GM23248 (cell line): ENCODE results near the gene FAHD2A. TPM values are rescaled to one million over a fixed set of nuclear protein-coding genes. Genes with fewer than 3 reads are reported as not detected.
"Not testable (repeated sequence)": the region's sequence is repeated elsewhere in the genome, so short reads cannot be mapped to it uniquely, and the experiment has no call there.

ENCODE experiments used
- DNase-seq: peaks from one replicate; pipeline ENCODE4 v3.0.0-alpha.2; 2015
- H2AFZ ChIP-seq: fragments of 200-600 bp; sonication (generic); 2 replicates; pipeline ENCODE4 v1.6.1; 2016; ENCODE audit warnings: antibody characterized with exemption
- H3F3A ChIP-seq: fragments of 200-600 bp; sonication (generic); 2 replicates; pipeline ENCODE4 v1.6.1; 2016; ENCODE audit warnings: mild to moderate bottlenecking, antibody characterized with exemption, mixed run types; ENCODE audit not compliant: insufficient read depth
- H3K27ac ChIP-seq: fragments of 200-600 bp; sonication (generic); 2 replicates; pipeline ENCODE4 v1.5.1; 2016; ENCODE audit warnings: mild to moderate bottlenecking
- H3K27me3 ChIP-seq: fragments of 200-600 bp; sonication (generic); replicated peaks from 2 replicates; pipeline ENCODE4 v1.6.1; 2016; ENCODE audit warnings: mild to moderate bottlenecking; ENCODE audit not compliant: insufficient read depth
- H3K36me3 ChIP-seq: fragments of 200-600 bp; sonication (generic); 2 replicates; pipeline ENCODE4 v1.6.1; 2016; ENCODE audit warnings: low read depth, mild to moderate bottlenecking
- H3K4me1 ChIP-seq: fragments of 200-600 bp; sonication (generic); 2 replicates; pipeline ENCODE4 v1.6.1; 2016; ENCODE audit warnings: mild to moderate bottlenecking; ENCODE audit not compliant: insufficient read depth
- H3K4me2 ChIP-seq: fragments of 200-600 bp; sonication (generic); one replicate; pipeline ENCODE4 v1.6.1; 2016; ENCODE audit warnings: mild to moderate bottlenecking; ENCODE audit not compliant: unreplicated experiment
- H3K4me3 ChIP-seq: fragments of 200-600 bp; sonication (generic); 2 replicates; pipeline ENCODE4 v1.5.1; 2016; ENCODE audit warnings: mild to moderate bottlenecking
- H3K79me2 ChIP-seq: fragments of 200-600 bp; sonication (generic); 2 replicates; pipeline ENCODE4 v1.6.1; 2016; ENCODE audit warnings: mild to moderate bottlenecking; ENCODE audit not compliant: insufficient read depth
- H3K9ac ChIP-seq: fragments of 200-600 bp; sonication (generic); 2 replicates; pipeline ENCODE4 v1.6.1; 2016; ENCODE audit warnings: mild to moderate bottlenecking
- H3K9me2 ChIP-seq: fragments of 200-600 bp; sonication (generic); 2 replicates; pipeline ENCODE4 v1.6.1; 2016; ENCODE audit warnings: mixed run types, mild to moderate bottlenecking, moderate library complexity; ENCODE audit not compliant: insufficient read depth
- H3K9me3 ChIP-seq: fragments of 200-600 bp; sonication (generic); one replicate; pipeline ENCODE4 v1.6.1; 2017; ENCODE audit warnings: low read depth
- H4K20me1 ChIP-seq: fragments of 200-600 bp; sonication (generic); 2 replicates; pipeline ENCODE4 v1.6.0; 2016; ENCODE audit not compliant: insufficient read depth
- EZH2 ChIP-seq: fragments of 200-600 bp; sonication (generic); IDR thresholded peaks from 2 replicates; pipeline ENCODE4 v1.6.1; 2018; ENCODE audit warnings: antibody characterized with exemption, mild to moderate bottlenecking; ENCODE audit not compliant: insufficient read depth, poor library complexity, severe bottlenecking
- EZH2phosphoT487 ChIP-seq: fragments of 200-600 bp; sonication (generic); IDR thresholded peaks from 2 replicates; pipeline ENCODE4 v1.6.1; 2018; ENCODE audit warnings: antibody characterized with exemption, moderate library complexity, mild to moderate bottlenecking, low read depth; ENCODE audit not compliant: insufficient read depth
- WGBS, 2 experiments: methylation state at CpG; one replicate each; pipeline ENCODE4 v1.1.6; 2015 to 2017; ENCODE audit warnings: low lambda C conversion rate in 2 of 2, low coverage in 1 of 2; ENCODE audit errors: missing lambda C conversion rate in 2 of 2; 5-methylcytosine and 5-hydroxymethylcytosine counted together
- in situ Hi-C: fragments of 300-500 bp; cut with MboI; formaldehyde crosslinking; loops from 2 replicates; pipeline ENCODE4 v1.15.0; 2020
- polyA plus RNA-seq: library from polyadenylated mRNA; unstranded; fragments of >200 nt; fragmentation: Nextera tagmentation; extraction: Ambion mirVana; gene quantifications from 2 replicates; pipeline ENCODE4 v1.2.1, GENCODE V29; 2016
- total RNA-seq: library from RNA; depleted of rRNA; stranded (reverse); fragments of >200 nt; shearing (Covaris generic); gene quantifications from 2 replicates; pipeline ENCODE4 v1.2.3, GENCODE V29; 2014

FAHD2A gene
- total and polyA plus RNA-seq, 2 experiments from 2014 or later = 23.8 to 24.5 TPM

- no peak overlapping the region for H3K9ac ChIP-seq
- DNase-seq = no peak
- no peak overlapping the region for H3K4me2 ChIP-seq
- no peaks in the 10 kb centered on the region for H3K27me3 ChIP-seq
- in situ Hi-C loops = no loop called here
- no peaks in the 10 kb centered on the region for H3K9me2 ChIP-seq
- TF ChIP-seq EZH2phosphoT487 = no peak
- TF ChIP-seq EZH2 = no peak
- H3K4me3 ChIP-seq = no peak overlapping the region
- no peaks in the 10 kb centered on the region for H4K20me1 ChIP-seq
- peaks cover 13% of the 10 kb centered on the region for H3K4me1 ChIP-seq
- H3K9me3 ChIP-seq = no peaks in the 10 kb centered on the region
- H3F3A ChIP-seq = 0 out of 2 replicates have a peak, but pooled peaks cover 13% of the 10 kb centered on the region
- H3K27ac ChIP-seq = no peak overlapping the region
- WGBS, 2 experiments = 91 to 95% methylated on average over 8 of the region's 8 CpGs
- no peaks in the 10 kb centered on the region for H3K79me2 ChIP-seq
- H2AFZ ChIP-seq = no peak overlapping the region
- no peaks in the 10 kb centered on the region for H3K36me3 ChIP-seq
These were observed 47.6 kb upstream of the FAHD2A start for GRCh38 chr2:95354925-95355324.

GRCh38 chr2:95355486-95355885 is 47.0 kb upstream of the FAHD2A start:
- H3K9me2 ChIP-seq, H3K79me2 ChIP-seq, H3K9ac ChIP-seq, H2AFZ ChIP-seq, H3K27ac ChIP-seq, H3K4me3 ChIP-seq, H3K36me3 ChIP-seq, H3K9me3 ChIP-seq, DNase-seq, H4K20me1 ChIP-seq, H3K27me3 ChIP-seq, in situ Hi-C loops, H3K4me2 ChIP-seq: not testable (repeated sequence)
- H3K4me1 ChIP-seq = peaks cover 14% of the 10 kb centered on the region
- 0 out of 2 replicates have a peak, but pooled peaks cover 13% of the 10 kb centered on the region for H3F3A ChIP-seq
- WGBS, 2 experiments = 85 to 90% methylated on average over 5 of the region's 5 CpGs

GRCh38 chr2:95356821-95357700 is 45.4 kb upstream of the FAHD2A start:
- Histone ChIP-seq H4K20me1 (no peaks in the 10 kb centered on the region), H3K9me2 (no peaks in the 10 kb centered on the region), H3K9me3 (no peaks in the 10 kb centered on the region), H3K79me2 (no peaks in the 10 kb centered on the region), H3K4me2 (no peak overlapping the region), H3K9ac (no peak overlapping the region), H3K36me3 (no peaks in the 10 kb centered on the region), H3F3A (0 out of 2 replicates have a peak, but pooled peaks cover 13% of the 10 kb centered on the region), H3K27ac (no peak overlapping the region), H2AFZ (no peak overlapping the region), H3K4me3 (no peak overlapping the region), H3K4me1 (peaks cover 14% of the 10 kb centered on the region), H3K27me3 (no peaks in the 10 kb centered on the region)
- in situ Hi-C loops = no loop called here
- no peak for DNase-seq
- no peak for TF ChIP-seq EZH2phosphoT487
- no peak for TF ChIP-seq EZH2
- WGBS, 2 experiments = 88 to 93% methylated on average over 12 of the region's 12 CpGs

GRCh38 chr2:95357717-95358280 is 44.7 kb upstream of the FAHD2A start:
- no peak overlapping the region for H3K27ac ChIP-seq
- peaks cover 14% of the 10 kb centered on the region for H3K4me1 ChIP-seq
- no peak for TF ChIP-seq EZH2
- no peak for TF ChIP-seq EZH2phosphoT487
- DNase-seq = no peak
- no peaks in the 10 kb centered on the region for H4K20me1 ChIP-seq
- H3K9me2 ChIP-seq = no peaks in the 10 kb centered on the region
- H2AFZ ChIP-seq = no peak overlapping the region
- no peak overlapping the region for H3K4me3 ChIP-seq
- in situ Hi-C loops = no loop called here
- H3K27me3 ChIP-seq = no peaks in the 10 kb centered on the region
- 62 to 71% methylated on average over 6 of the region's 6 CpGs for WGBS, 2 experiments
- 0 out of 2 replicates have a peak, but pooled peaks cover 13% of the 10 kb centered on the region for H3F3A ChIP-seq
- H3K9me3 ChIP-seq = no peaks in the 10 kb centered on the region
- H3K36me3 ChIP-seq = no peaks in the 10 kb centered on the region
- no peak overlapping the region for H3K9ac ChIP-seq
- H3K79me2 ChIP-seq = no peaks in the 10 kb centered on the region
- H3K4me2 ChIP-seq = no peak overlapping the region
